Lower lobe of right lung (tissue), 2 donors: ENCODE results near the gene GIT2. TPM values are rescaled to one million over a fixed set of nuclear protein-coding genes. Genes with fewer than 3 reads are reported as not detected.

Source experiments
- ATAC-seq, 2 donors: fragments of 200-7000 bp; cut with Tn5 transposase; one replicate each; pipeline ENCODE4 v1.9.1; 2020 to 2022; ENCODE audit warnings: mild to moderate bottlenecking in 2 of 2, moderate library complexity in 2 of 2
- DNase-seq: peaks from one replicate; pipeline ENCODE4 v3.0.0-alpha.2; 2020
- H3K27ac ChIP-seq: fragments of 200-600 bp; one replicate; pipeline ENCODE4 v1.8.0; 2022
- H3K27me3 ChIP-seq: fragments of 200-600 bp; one replicate; pipeline ENCODE4 v1.8.0; 2022; ENCODE audit warnings: low read depth
- H3K36me3 ChIP-seq: fragments of 200-600 bp; one replicate; pipeline ENCODE4 v1.8.0; 2022; ENCODE audit warnings: mild to moderate bottlenecking
- H3K4me1 ChIP-seq: fragments of 200-600 bp; one replicate; pipeline ENCODE4 v1.8.0; 2022
- H3K4me3 ChIP-seq: fragments of 200-600 bp; one replicate; pipeline ENCODE4 v1.8.0; 2022; ENCODE audit warnings: mild to moderate bottlenecking
- H3K9me3 ChIP-seq: fragments of 200-600 bp; one replicate; pipeline ENCODE4 v1.8.0; 2022
- CTCF ChIP-seq: fragments of 200-600 bp; IDR thresholded peaks from one replicate; pipeline ENCODE4 v1.8.0; 2022; ENCODE audit warnings: antibody characterized with exemption, mild to moderate bottlenecking
- intact Hi-C: fragments of 100-400 bp; cut with DNase I; formaldehyde crosslinking; loops from one replicate; pipeline ENCODE4 v1.11.0; 2022
- total RNA-seq: library from RNA; stranded (reverse); fragmentation: NEBNext Ultra II Directional; extraction: Animal tissue kit (Norgen Biotek cat#: 25700); gene quantifications from one replicate; pipeline ENCODE4 v1.2.1, GENCODE V29; 2021
- donor health status: DM: no; HTN: yes; CAD: no; lungs with severe emphysema.

GIT2 gene
- total RNA-seq, 1 donor from 2014 or later: 62.2 TPM

- H3K27ac ChIP-seq: no peak overlapping the region
- peaks cover 80% of the 10 kb centered on the region for H3K36me3 ChIP-seq
- peaks cover 30% of the 10 kb centered on the region for H3K4me1 ChIP-seq
- no peak for DNase-seq
- no peaks in the 10 kb centered on the region for H3K27me3 ChIP-seq
- intact Hi-C loops: no loop called here
- H3K9me3 ChIP-seq: no peaks in the 10 kb centered on the region
- no peak overlapping the region for H3K4me3 ChIP-seq
- ATAC-seq: no peak
- no peak for TF ChIP-seq CTCF
These were observed 39.5 kb upstream of the GIT2 start for GRCh38 chr12:110035534-110036104.

- intact Hi-C loops: no loop called here
- ATAC-seq (no peak), DNase-seq (no peak)
- TF ChIP-seq CTCF: no peak
- Histone ChIP-seq H3K27me3 (no peaks in the 10 kb centered on the region), H3K9me3 (no peaks in the 10 kb centered on the region), H3K27ac (no peak overlapping the region), H3K4me1 (peaks cover 13% of the 10 kb centered on the region), H3K4me3 (no peak overlapping the region), H3K36me3 (peaks cover 97% of the 10 kb centered on the region)
These were observed 37.7 kb upstream of the GIT2 start for GRCh38 chr12:110033888-110034287.

GRCh38 chr12:110029290-110029815, 33.2 kb upstream of the GIT2 start:
- Histone ChIP-seq H3K27me3 (no peaks in the 10 kb centered on the region), H3K4me1 (peaks cover 4% of the 10 kb centered on the region), H3K36me3 (peaks cover 100% of the 10 kb centered on the region), H3K27ac (no peak overlapping the region), H3K9me3 (no peaks in the 10 kb centered on the region), H3K4me3 (no peak overlapping the region)
- ATAC-seq: no peak
- no peak for DNase-seq
- intact Hi-C loops: no loop called here
- no peak for TF ChIP-seq CTCF

- TF ChIP-seq CTCF: no peak
- H3K27me3 ChIP-seq: no peaks in the 10 kb centered on the region
- no peak for ATAC-seq
- intact Hi-C loops: no loop called here
- H3K36me3 ChIP-seq: peaks cover 97% of the 10 kb centered on the region
- H3K4me1 ChIP-seq: peaks cover 14% of the 10 kb centered on the region
- DNase-seq: no peak
- no peaks in the 10 kb centered on the region for H3K9me3 ChIP-seq
- H3K4me3 ChIP-seq: no peak overlapping the region
- no peak overlapping the region for H3K27ac ChIP-seq
These were observed 32.2 kb upstream of the GIT2 start for GRCh38 chr12:110028323-110028722.

GRCh38 chr12:110024051-110024450, 27.9 kb upstream of the GIT2 start:
- Histone ChIP-seq H3K9me3 (no peaks in the 10 kb centered on the region), H3K36me3 (peaks cover 97% of the 10 kb centered on the region), H3K4me3 (no peak overlapping the region), H3K4me1 (peaks cover 19% of the 10 kb centered on the region), H3K27me3 (no peaks in the 10 kb centered on the region), H3K27ac (no peak overlapping the region)
- no peak for TF ChIP-seq CTCF
- intact Hi-C loops: no loop called here
- DNase-seq (no peak), ATAC-seq (no peak)
